Measurements from ENCODE around the gene ZC3H11A. TPM values are rescaled to one million over a fixed set of nuclear protein-coding genes. Genes with fewer than 3 reads are reported as not detected.

Gene ZC3H11A
- total RNA-seq, 1 experiment from 2014 or later = 95.9 TPM

- H3K14ac ChIP-seq (ENCODE audit: insufficient read depth, low read length) = no peak overlapping the region
- Mint-ChIP-seq H3K4me3 (no peak overlapping the region), H3K4me1 (peaks cover 10 to 32% of the 10 kb centered on the region in 2 experiments; a peak in 3 of 4 replicates), H3K9me3 (peaks cover 0 to 3% of the 10 kb centered on the region in 2 experiments; a peak in 1 of 5 replicates), H3K36me3 (ENCODE audit: insufficient read depth in 1 of 3, low read depth in 3 of 3) (0 out of 7 replicates have a peak, but pooled peaks cover 0 to 2% (median 0%) of the 10 kb centered on the region in 3 experiments), H3K27me3 (ENCODE audit: low read depth) (no peaks in the 10 kb centered on the region), H3K27ac (no peak overlapping the region; a peak in 1 of 7 replicates)
- no peak overlapping the region for H2BK120ac ChIP-seq (ENCODE audit: low read depth, low read length, poor library complexity, severe bottlenecking)
- H3K4me2 ChIP-seq (ENCODE audit: insufficient read depth, insufficient read length, low read length) = no peak overlapping the region
- no peaks in the 10 kb centered on the region for H3K9me3 ChIP-seq (ENCODE audit: control insufficient read depth, low read depth, low read length)
- no peak overlapping the region for H4K91ac ChIP-seq (ENCODE audit: insufficient read length, low read depth, low read length)
- H4K5ac ChIP-seq (ENCODE audit: insufficient read length, low read depth, low read length) = no peak overlapping the region
- H2BK20ac ChIP-seq (ENCODE audit: low read depth, low read length, poor library complexity, severe bottlenecking) = no peak overlapping the region
- no peaks in the 10 kb centered on the region for H3K79me2 ChIP-seq (ENCODE audit: insufficient read depth, low read length)
- no peak overlapping the region for H3K27ac ChIP-seq (ENCODE audit: insufficient read length, low read depth, low read length)
- DNase-seq = no peak
- no peak overlapping the region for H2AFZ ChIP-seq (ENCODE audit: low read length)
- H3K27me3 ChIP-seq (ENCODE audit: insufficient read depth, low read length) = no peaks in the 10 kb centered on the region
- no peak overlapping the region for H3K9ac ChIP-seq (ENCODE audit: extremely low read depth, insufficient read length, low read length)
- no peak overlapping the region for H3K56ac ChIP-seq (ENCODE audit: insufficient read length, low read depth, low read length)
- no peaks in the 10 kb centered on the region for H3K23me2 ChIP-seq (ENCODE audit: insufficient read length, low read depth, low read length, poor library complexity, severe bottlenecking)
- H3K4me1 ChIP-seq (ENCODE audit: insufficient read depth, low read length) = no peaks in the 10 kb centered on the region; the same call in 1 of the 2 replicates
- TF ChIP-seq CTCF (conservative IDR thresholded peaks at IDR 0.05) = no peak
- H3T11ph ChIP-seq (ENCODE audit: low read length) = no peak overlapping the region
- H3K79me1 ChIP-seq (ENCODE audit: insufficient read depth, low read depth, low read length, poor library complexity, severe bottlenecking) = no peaks in the 10 kb centered on the region
- no peak overlapping the region for H3K4ac ChIP-seq (ENCODE audit: low read depth, low read length)
- no peak overlapping the region for H2BK15ac ChIP-seq (ENCODE audit: low read depth, low read length)
- no peak overlapping the region for H2BK12ac ChIP-seq (ENCODE audit: insufficient read length, low read depth, low read length)
- H4K8ac ChIP-seq (replicated peaks; ENCODE audit: insufficient read length, low read depth, low read length) = no peak overlapping the region
- no peak overlapping the region for H2AK5ac ChIP-seq (ENCODE audit: insufficient read length, low read length)
- H2BK5ac ChIP-seq (ENCODE audit: insufficient read length, low read length) = no peak overlapping the region
- WGBS (ENCODE audit: extremely low coverage, insufficient read length, low lambda C conversion rate) = no CpG with 5 or more reads among the region's 1 CpG
- H4K20me1 ChIP-seq (ENCODE audit: control insufficient read depth, insufficient read depth, insufficient read length) = no peaks in the 10 kb centered on the region
- H3K18ac ChIP-seq (ENCODE audit: insufficient read length, low read depth, low read length) = no peak overlapping the region
- H3K23ac ChIP-seq (ENCODE audit: insufficient read length, low read depth, low read length) = no peak overlapping the region
Measured at GRCh38 chr1:203772836-203773235, 22.6 kb upstream of the ZC3H11A start.

Data from H9 (cell line).